Tibial nerve (tissue), 4 donors: Measurements from ENCODE around the gene IL1F10. TPM values are rescaled to one million over a fixed set of nuclear protein-coding genes. Genes with fewer than 3 reads are reported as not detected.

Source experiments
- DNase-seq, 2 donors: peaks; one replicate each; pipeline ENCODE4 v3.0.0-alpha.2; 2019; ENCODE audit warnings: low spot score in 2 of 2
- H3K27ac ChIP-seq, 4 donors: fragments of 200-600 bp; sonication (generic) in 3 of 4; one replicate each; pipeline ENCODE4 v1.5.1; 2017 to 2019; ENCODE audit warnings: mild to moderate bottlenecking in 1 of 4
- H3K27me3 ChIP-seq, 2 donors: fragments of 200-600 bp; sonication (generic) in 1 of 2; one replicate each; pipeline versions ENCODE4 v1.5.1 to v1.6.0; 2017 to 2019
- H3K36me3 ChIP-seq, 3 donors: fragments of 200-600 bp; sonication (generic); one replicate each; pipeline ENCODE4 v1.5.1; 2018 to 2019
- H3K4me1 ChIP-seq, 4 donors: fragments of 200-600 bp; sonication (generic) in 3 of 4; one replicate each; pipeline ENCODE4 v1.5.1; 2017 to 2019
- H3K4me3 ChIP-seq, 4 donors: fragments of 200-600 bp; sonication (generic) in 3 of 4; one replicate each; pipeline ENCODE4 v1.5.1; 2017 to 2019; ENCODE audit warnings: mild to moderate bottlenecking in 1 of 4, moderate library complexity in 1 of 4
- H3K9me3 ChIP-seq, 4 donors: fragments of 200-600 bp; sonication (generic) in 3 of 4; one replicate each; pipeline ENCODE4 v1.5.1; 2017 to 2019
- EP300 ChIP-seq, 2 donors: sonication (generic); formaldehyde crosslinking; IDR thresholded peaks; one replicate each; pipeline ENCODE4 v1.6.1; 2017; ENCODE audit warnings: antibody characterized with exemption in 2 of 2, mild to moderate bottlenecking in 1 of 2
- POLR2A ChIP-seq, 2 donors: fragments of 450-650 bp; IDR thresholded peaks; one replicate each; pipeline ENCODE4 v1.6.1; 2017; ENCODE audit warnings: antibody characterized with exemption in 2 of 2, mild to moderate bottlenecking in 2 of 2, moderate library complexity in 2 of 2
- WGBS, 2 donors: methylation state at CpG; one replicate each; pipeline ENCODE4 v1.1.5; 2018; 5-methylcytosine and 5-hydroxymethylcytosine counted together
- total RNA-seq, 4 donors: library from RNA; depleted of rRNA; stranded (reverse); fragments of >200 nt; gene quantifications; one replicate each; pipeline ENCODE4 v1.1.0, GENCODE V29; 2016
- TF ChIP-seq, protein P1 (sequence below), 5 experiments: fragments of 200-600 bp in 3 of 5; fragments of 450-650 bp in 2 of 5; sonication (generic) in 3 of 5; IDR thresholded peaks; one replicate each; pipeline ENCODE4 v1.5.1; 2016 to 2019; ENCODE audit warnings: antibody characterized with exemption in 5 of 5, mild to moderate bottlenecking in 3 of 5, moderate library complexity in 2 of 5

IL1F10 gene
- total RNA-seq, 4 donors from 2014 or later: not detected

DNA sequence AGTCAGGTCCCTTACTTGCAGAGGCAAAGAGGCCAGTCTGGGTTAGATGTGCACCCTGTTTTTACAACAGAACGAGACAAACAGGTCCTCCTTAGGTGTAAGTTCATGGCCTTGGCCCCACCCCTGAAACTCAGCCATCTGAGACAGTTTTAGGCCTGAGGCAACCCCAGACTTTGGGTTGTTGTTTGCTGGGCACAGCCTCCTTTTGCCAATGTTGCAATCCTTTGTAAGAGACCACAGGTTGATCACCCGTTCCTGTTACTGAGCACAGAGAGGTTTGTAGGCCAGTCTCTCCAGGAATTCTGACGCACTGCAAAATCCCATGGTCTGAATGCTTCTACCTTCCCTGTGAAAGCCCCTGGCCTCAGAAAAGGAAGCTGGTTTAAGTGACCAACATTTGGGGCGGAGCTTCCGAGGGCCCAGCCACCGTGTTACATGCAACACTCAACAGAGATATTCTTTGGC, 44.1 kb downstream of the IL1F10 start:
- H3K9me3 ChIP-seq: no peaks in the 10 kb centered on the region
- H3K36me3 ChIP-seq: no peaks in the 10 kb centered on the region
- DNase-seq: no peak
- WGBS, 2 donors: 65 to 67% methylated on average over 6 of the region's 6 CpGs
- no peak overlapping the region for H3K27ac ChIP-seq
- peaks cover 0 to 11% (median 0%) of the 10 kb centered on the region in 4 donors for H3K4me1 ChIP-seq
- TF ChIP-seq, protein P1, sequence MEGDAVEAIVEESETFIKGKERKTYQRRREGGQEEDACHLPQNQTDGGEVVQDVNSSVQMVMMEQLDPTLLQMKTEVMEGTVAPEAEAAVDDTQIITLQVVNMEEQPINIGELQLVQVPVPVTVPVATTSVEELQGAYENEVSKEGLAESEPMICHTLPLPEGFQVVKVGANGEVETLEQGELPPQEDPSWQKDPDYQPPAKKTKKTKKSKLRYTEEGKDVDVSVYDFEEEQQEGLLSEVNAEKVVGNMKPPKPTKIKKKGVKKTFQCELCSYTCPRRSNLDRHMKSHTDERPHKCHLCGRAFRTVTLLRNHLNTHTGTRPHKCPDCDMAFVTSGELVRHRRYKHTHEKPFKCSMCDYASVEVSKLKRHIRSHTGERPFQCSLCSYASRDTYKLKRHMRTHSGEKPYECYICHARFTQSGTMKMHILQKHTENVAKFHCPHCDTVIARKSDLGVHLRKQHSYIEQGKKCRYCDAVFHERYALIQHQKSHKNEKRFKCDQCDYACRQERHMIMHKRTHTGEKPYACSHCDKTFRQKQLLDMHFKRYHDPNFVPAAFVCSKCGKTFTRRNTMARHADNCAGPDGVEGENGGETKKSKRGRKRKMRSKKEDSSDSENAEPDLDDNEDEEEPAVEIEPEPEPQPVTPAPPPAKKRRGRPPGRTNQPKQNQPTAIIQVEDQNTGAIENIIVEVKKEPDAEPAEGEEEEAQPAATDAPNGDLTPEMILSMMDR (IDR thresholded peaks at IDR 0.05): no peak
- TF ChIP-seq EP300 (IDR thresholded peaks at IDR 0.05) (no peak), POLR2A (IDR thresholded peaks at IDR 0.05) (no peak)
- H3K4me3 ChIP-seq: no peak overlapping the region
- H3K27me3 ChIP-seq: no peaks in the 10 kb centered on the region

GRCh38 chr2:113112441-113112840, 44.7 kb downstream of the IL1F10 start:
- 83 to 84% methylated on average over 8 of the region's 8 CpGs for WGBS, 2 donors
- no peaks in the 10 kb centered on the region for H3K9me3 ChIP-seq
- no peak overlapping the region for H3K4me3 ChIP-seq
- no peaks in the 10 kb centered on the region for H3K36me3 ChIP-seq
- DNase-seq: no peak
- no peaks in the 10 kb centered on the region for H3K27me3 ChIP-seq
- H3K4me1 ChIP-seq: peaks cover 0 to 11% (median 0%) of the 10 kb centered on the region in 4 donors
- TF ChIP-seq POLR2A (IDR thresholded peaks at IDR 0.05): no peak
- no peak for TF ChIP-seq EP300 (IDR thresholded peaks at IDR 0.05)
- TF ChIP-seq, protein P1 (IDR thresholded peaks at IDR 0.05): no peak
- H3K27ac ChIP-seq: no peak overlapping the region

- Histone ChIP-seq H3K9me3 (no peaks in the 10 kb centered on the region), H3K27ac (no peak overlapping the region), H3K27me3 (no peaks in the 10 kb centered on the region), H3K4me1 (peaks cover 0 to 11% (median 0%) of the 10 kb centered on the region in 4 donors), H3K4me3 (no peak overlapping the region), H3K36me3 (no peaks in the 10 kb centered on the region)
- no peak for TF ChIP-seq POLR2A (IDR thresholded peaks at IDR 0.05)
- WGBS, 2 donors: 71 to 89% methylated on average over 6 of the region's 6 CpGs
- no peak for DNase-seq
These were observed 45.1 kb downstream of the IL1F10 start for GRCh38 chr2:113112871-113113270.

- H3K27ac ChIP-seq: no peak overlapping the region
- no peak overlapping the region for H3K4me3 ChIP-seq
- WGBS, 2 donors: 51 to 64% methylated on average over 3 of the region's 3 CpGs
- DNase-seq: no peak
- H3K9me3 ChIP-seq: no peaks in the 10 kb centered on the region
- peaks cover 0 to 11% (median 0%) of the 10 kb centered on the region in 4 donors for H3K4me1 ChIP-seq
- no peaks in the 10 kb centered on the region for H3K27me3 ChIP-seq
- H3K36me3 ChIP-seq: no peaks in the 10 kb centered on the region
- TF ChIP-seq, protein P1 (IDR thresholded peaks at IDR 0.05): no peak
- TF ChIP-seq EP300 (IDR thresholded peaks at IDR 0.05) (no peak), POLR2A (IDR thresholded peaks at IDR 0.05) (no peak)
These were observed 46.0 kb downstream of the IL1F10 start for GRCh38 chr2:113113807-113114206.

- no peaks in the 10 kb centered on the region for H3K27me3 ChIP-seq
- TF ChIP-seq EP300 (IDR thresholded peaks at IDR 0.05) (no peak), POLR2A (IDR thresholded peaks at IDR 0.05) (no peak)
- TF ChIP-seq, protein P1 (IDR thresholded peaks at IDR 0.05): no peak
- no peaks in the 10 kb centered on the region for H3K9me3 ChIP-seq
- no peaks in the 10 kb centered on the region for H3K36me3 ChIP-seq
- peaks cover 0 to 11% (median 0%) of the 10 kb centered on the region in 4 donors for H3K4me1 ChIP-seq
- H3K4me3 ChIP-seq: no peak overlapping the region
- no peak overlapping the region for H3K27ac ChIP-seq
- WGBS, 2 donors: 74 to 79% methylated on average over 6 of the region's 6 CpGs
- no peak for DNase-seq
These were observed 46.6 kb downstream of the IL1F10 start for GRCh38 chr2:113114224-113114945.
